ENCODE results near the gene NYAP1.

DNA sequence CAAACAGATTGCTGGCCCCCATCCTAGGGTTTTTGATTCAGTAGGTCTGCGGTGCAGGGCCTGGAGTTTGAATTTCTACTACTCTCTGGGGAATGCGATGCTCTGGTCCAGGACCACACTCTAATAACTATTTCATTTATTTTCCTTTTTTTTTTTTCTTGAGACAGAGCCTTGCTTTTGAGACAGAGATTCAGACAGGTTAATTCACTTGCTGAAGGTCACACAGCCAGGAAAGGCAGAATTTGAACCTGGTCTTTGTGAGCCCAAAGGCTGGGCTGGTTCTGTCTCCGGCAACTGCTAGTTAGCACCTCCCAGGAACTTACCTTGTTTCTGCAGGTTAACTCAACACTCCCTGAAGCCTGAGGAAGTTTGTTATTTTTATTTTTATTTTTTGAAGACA, 31.2 kb upstream of the NYAP1 start:
- TF ChIP-seq, protein P1, sequence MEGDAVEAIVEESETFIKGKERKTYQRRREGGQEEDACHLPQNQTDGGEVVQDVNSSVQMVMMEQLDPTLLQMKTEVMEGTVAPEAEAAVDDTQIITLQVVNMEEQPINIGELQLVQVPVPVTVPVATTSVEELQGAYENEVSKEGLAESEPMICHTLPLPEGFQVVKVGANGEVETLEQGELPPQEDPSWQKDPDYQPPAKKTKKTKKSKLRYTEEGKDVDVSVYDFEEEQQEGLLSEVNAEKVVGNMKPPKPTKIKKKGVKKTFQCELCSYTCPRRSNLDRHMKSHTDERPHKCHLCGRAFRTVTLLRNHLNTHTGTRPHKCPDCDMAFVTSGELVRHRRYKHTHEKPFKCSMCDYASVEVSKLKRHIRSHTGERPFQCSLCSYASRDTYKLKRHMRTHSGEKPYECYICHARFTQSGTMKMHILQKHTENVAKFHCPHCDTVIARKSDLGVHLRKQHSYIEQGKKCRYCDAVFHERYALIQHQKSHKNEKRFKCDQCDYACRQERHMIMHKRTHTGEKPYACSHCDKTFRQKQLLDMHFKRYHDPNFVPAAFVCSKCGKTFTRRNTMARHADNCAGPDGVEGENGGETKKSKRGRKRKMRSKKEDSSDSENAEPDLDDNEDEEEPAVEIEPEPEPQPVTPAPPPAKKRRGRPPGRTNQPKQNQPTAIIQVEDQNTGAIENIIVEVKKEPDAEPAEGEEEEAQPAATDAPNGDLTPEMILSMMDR (IDR thresholded peaks at IDR 0.05) = no peak
- TF ChIP-seq POLR2A (IDR thresholded peaks at IDR 0.05; ENCODE audit: low read depth) = no peak
